Left hindlimb (tissue), 1 donor: ENCODE results near the gene SRP14.
A peak's percentile ranks its signal among the peaks of the same experiment; 100 is the strongest.
"Not testable (repeated sequence)": the region's sequence is repeated elsewhere in the genome, so short reads cannot be mapped to it uniquely, and the experiment has no call there.

Source experiments
- DNase-seq: peaks from one replicate; pipeline ENCODE4 v3.0.0-alpha.2; 2018

The SRP14 gene, protein sequence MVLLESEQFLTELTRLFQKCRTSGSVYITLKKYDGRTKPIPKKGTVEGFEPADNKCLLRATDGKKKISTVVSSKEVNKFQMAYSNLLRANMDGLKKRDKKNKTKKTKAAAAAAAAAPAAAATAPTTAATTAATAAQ

DNA sequence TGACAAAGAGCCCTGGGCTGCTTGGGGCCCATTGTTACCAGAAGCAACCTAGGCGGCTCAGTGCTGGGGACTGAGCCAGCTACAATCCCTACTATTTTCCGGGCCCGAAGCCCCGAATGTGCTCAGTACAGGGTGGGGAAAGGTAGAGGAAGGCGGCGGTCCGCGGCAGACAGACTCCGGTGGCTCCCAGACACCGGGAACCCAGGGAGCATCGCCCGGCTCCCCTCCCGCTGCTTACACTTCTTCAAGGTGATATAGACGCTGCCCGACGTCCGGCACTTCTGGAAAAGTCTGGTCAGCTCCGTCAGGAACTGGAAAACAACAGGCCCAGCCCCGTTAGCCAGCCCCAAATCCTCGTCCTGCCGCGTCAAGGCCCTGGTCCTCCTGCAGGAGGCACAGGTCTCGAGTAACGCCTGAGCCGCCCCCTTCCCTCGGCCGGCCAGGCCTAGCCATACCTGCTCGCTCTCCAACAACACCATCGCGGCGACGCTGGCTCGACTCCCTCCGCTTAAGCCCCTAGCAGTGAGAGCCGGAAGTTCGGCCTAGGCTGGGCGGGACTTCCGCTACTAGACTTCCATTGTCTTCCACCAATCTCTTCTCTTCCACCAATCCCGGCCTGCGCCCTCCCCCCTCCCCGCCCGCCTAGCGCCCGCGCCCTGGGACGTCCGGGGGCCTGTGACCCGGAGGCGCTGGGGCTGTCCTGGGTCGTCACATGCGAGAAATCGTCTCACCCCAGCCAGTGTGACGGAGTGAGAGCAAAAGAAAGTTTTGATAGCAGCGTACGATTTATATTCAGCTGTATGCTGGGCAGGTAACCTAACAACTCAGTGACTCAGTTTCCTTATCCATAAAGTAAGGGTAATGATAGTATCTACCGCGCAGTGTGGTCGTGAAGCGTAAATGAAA, at the start of gene SRP14:
TSS of gene SRP14 (minus strand) at position 544 of the 906 bp plus-strand sequence. CDS start at position 479, 65 bp downstream.
- DNase-seq, result peak; percentile 96

- no peak for DNase-seq
Observed at GRCh38 chr15:40087991-40088928, 49.3 kb upstream of the SRP14 start.

GRCh38 chr15:40087068-40087810, 48.3 kb upstream of the SRP14 start:
- no peak for DNase-seq

GRCh38 chr15:40085266-40085665, 46.3 kb upstream of the SRP14 start:
- DNase-seq, result no peak

- no peak for DNase-seq
Observed at GRCh38 chr15:40084650-40085049, 45.7 kb upstream of the SRP14 start.

- no peak for DNase-seq
Observed at GRCh38 chr15:40082195-40082883, 43.4 kb upstream of the SRP14 start.

GRCh38 chr15:40081691-40082194, 42.8 kb upstream of the SRP14 start:
- DNase-seq, result peak; percentile 84

GRCh38 chr15:40080847-40081246, 41.9 kb upstream of the SRP14 start:
- DNase-seq, result no peak

GRCh38 chr15:40080104-40080503, 41.1 kb upstream of the SRP14 start:
- no peak for DNase-seq

DNA sequence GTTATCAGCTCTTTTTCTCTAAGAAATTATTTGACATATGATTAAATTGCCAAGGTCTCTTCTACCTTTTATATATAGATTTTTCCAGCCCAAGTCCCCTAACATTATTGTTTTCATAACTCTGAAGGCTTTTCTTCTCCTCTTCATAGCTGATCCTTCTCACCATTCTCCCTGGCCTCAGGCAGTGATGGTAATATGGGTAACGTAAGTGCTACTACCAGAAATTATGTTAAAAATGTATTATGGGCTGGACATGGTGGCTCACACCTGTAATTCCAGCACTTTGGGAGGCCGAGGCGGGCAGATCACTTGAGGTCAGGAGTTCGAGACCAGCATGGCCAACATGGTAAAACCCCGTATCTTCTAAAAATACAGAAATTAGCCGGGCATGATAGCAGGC, 40.5 kb upstream of the SRP14 start:
- DNase-seq, result no peak

DNA sequence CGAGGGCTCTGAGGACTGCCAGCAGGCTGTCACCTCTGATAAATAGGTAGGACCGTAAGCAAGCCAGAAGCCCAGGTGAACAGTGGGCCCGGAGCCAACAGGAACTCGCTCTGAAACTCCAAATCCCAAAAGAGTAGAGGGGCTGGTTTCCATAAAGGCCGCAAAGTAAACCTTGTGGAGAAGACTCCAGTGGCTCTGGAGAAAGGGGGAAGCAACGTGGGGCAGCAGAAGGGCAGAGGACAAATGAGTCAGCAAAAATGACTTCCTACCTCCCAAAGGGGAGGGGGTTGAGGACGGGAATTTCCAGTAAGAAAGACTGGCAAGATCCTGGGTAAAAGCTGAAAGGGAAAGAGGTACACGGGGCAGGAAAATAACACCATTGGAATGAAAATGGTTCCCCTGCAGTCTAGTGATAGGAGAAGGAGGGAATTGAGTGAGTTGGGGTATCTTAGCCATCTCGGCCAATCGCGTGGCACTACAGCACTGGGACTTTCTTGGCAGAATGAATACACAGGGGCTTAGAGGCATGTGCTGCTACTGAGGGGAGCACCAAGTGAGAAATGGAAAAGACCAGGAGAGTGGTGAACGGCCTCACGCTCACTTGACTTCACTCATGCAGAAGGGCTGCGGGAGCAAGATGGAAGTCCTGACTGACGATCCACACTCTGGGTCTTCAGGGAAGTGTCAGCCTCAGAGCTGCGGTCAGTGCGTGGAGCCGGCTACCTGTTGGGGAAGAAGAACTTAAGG, 36.5 kb upstream of the SRP14 start:
- no peak for DNase-seq

DNA sequence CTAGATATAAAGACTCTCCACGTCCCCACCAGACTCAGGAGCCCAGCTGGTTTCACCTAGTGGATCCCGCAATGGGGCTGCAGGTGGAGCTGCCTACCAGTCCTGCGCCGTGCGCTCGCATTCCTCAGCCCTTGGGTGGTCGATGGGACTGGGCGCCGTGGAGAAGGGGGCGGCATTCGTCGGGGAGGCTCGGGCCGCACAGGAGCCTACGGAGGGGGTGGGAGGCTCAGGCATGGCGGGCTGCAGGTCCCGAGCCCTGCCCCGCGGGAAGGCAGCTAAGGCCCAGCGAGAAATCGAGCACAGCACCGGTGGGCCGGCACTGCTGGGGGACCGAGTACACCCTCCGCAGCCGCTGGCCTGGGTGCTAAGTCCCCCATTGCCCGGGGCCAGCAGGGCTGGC, 35.7 kb upstream of the SRP14 start:
- DNase-seq, result not testable (repeated sequence)

DNA sequence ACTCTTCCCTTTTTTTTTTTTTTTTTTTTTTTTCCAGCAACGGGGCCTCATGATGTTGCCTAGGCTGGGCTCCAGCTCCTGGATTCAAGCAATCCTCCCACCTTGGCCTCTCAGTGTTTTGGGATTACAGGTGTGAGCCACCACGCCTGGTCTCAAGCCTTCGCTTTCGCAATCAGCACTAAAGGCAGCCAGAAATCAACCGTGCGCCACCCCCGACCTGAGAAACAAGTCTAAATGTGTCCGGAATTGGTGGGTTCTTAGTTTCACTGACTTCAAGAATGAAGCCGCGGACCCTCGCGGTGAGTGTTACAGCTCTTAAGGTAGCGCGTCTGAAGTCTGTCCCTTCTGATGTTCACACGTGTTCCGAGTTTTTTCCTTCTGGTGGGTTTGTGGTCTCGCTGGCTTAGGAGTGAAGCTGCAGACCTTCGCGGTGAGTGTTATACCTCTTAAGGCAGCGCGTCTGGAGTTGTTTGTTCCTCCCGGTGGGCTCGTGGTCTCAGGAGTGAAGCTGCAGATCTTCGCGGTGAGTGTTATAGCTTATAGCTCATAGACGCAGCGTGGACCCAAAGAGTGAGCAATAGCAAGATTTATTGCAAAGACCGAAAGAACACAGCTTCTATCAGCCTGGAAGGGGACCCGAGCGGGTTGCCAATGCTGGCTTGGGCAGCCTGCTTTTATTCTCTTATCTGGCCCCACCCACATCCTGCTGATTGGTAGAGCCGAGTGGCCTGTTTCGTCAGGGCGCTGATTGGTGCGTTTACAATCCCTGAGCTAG, 34.9 kb upstream of the SRP14 start:
- not testable (repeated sequence) for DNase-seq

DNA sequence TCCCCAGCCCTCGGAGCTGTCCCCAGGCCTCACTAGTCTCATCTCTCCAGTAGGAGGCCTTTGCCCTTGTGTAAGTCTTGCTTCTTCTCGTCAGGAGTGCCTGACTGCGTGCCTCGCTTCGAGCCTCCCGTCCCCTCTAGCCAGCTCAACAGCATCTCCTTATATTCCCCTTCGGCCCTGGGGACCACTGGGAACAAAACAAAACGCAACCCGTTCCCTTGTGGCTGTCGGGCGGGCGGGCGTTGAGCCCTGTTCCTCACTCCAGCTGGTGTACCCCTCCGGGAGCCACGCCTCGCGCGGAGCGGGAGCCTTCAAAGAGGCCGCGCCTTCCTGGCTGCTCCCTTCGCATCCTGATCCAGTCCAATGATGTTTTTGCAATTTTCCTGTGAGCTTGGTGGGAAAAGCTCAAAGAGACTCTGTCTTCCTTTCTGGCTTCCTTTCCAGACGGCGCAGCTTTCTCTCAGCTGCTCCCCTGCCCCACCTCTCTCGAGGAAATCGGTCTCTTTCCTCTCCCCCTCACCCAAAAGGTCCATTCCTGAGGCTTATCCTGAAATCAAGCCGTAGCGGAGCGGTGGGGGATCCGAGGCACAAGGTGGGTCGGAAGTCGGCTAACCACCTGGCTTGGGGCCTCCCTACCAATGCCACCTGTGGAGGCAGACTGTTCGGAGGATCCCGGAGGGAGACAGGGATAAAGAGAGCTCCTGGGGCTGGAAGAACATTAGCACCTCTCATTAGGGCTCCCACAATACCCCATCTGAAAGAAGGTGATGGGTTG, 33.4 kb upstream of the SRP14 start:
- DNase-seq, result no peak

DNA sequence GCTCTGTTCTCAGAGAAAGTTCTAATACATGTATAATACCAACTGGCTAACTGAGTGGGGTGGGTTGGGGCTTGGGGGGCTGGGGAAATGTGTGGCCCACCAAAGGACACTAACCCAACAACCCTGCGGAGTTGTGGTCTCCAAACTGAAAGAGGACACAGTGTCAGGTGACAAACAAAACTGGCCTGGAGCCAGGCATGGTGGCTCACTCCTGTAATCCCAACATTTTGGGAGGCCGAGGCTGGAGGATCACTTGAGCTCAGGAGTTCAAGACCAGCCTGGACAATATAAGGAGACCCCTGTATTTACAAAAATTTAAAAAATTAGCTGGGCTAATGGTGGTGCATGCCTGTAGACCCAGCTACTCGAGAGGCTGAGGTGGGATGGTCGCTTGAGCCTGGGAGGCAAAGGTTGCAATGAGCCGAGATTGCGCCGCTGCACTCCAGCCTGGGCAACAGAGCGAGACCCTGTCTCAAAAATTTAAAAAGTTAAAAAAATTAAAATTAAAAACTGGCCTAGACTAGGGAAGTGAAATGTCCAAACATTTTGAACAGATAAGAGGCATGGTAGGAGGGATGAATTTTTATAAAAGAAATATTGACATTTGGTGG, 31.7 kb upstream of the SRP14 start:
- no peak for DNase-seq

DNA sequence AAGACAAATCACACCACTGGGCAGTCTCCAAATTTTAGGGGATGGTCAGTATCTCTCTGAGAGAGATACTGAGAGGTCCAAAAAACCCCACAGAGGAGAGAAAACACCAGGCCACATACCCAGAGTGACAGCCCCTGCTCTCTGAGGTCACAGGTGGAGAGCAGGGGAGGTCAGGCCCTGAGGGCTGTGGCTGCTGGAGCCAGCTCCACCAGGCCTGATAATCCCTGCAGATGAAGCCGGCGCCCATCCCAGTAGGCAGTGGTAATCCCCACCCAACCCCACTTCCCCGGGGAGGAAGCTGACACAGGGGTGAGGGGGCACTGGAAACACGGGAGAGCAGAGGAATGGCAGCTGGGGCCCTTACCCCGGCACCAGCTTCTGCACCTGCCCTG, 31.2 kb upstream of the SRP14 start:
- DNase-seq, result no peak

DNA sequence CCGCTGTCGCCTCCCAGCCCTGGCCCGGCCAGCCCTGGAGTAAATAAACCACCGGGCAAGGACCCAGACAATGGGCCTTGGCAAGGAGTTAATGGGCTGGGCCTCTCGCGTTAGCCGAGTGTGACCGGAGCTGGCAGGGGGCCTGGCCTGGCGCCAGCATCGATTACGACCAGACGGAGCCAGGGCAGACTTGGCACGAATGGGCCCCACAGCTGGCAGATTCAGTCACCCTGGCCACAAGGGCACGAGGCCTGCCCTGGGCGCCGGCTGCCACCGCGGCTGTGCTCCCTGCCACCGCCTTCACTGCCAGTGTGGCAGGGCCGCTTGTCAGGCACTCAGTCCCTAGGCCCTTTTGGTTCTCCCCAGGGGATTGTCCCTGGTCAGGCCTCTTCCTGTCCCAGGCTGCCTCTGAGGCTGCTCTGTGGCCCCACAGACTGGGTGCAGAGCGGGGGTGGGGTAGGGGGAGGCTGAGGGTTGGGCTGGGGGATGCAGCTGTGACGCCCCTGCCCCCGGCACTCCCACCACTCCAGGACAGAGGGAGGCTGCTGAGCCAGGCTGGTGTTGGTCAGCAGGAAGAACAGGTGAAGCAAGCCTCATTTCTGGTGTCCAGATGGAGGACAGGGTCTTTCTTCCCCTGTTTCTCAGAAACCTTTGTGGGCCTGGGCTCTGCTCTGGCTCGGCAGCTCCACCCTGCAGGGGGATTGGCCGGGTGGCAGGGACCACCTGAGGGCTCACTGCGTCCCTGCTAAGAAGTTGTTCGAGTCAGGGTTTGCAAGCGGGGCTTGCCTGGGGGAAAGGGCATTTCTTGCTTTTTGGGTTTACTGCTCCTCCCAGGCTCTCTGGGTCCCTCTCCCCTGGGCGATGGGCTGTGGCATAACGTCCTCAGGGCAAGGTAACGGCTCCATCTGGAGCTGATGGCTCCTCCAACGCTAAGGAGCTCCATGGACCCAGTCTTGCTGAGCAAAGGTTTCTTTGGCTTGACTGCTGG, 30.5 kb upstream of the SRP14 start:
- peak; percentile 88 for DNase-seq
